K562 (cell line): Measurements from ENCODE around the gene IL34. TPM values are rescaled to one million over a fixed set of nuclear protein-coding genes. Genes with fewer than 3 reads are reported as not detected.

Experiments used
- ATAC-seq: fragments of 200-7000 bp; cut with Tn5 transposase; 3 replicates; pipeline ENCODE4 v1.9.1; 2020; ENCODE audit warnings: moderate library complexity
- BruUV-seq: library from RNA; stranded (reverse); fragments of 400-500 nt; replicated peaks from 2 replicates; lab custom pipeline; 2021; lab: Mats Ljungman, UMichigan
- CTCF ChIA-PET: fragments of 300-600 bp; formaldehyde crosslinking; extraction: SDS; loops from one replicate; lab custom pipeline; 2021; ENCODE audit warnings: low intra/inter-chr PET ratio; lab: Yijun Ruan, JAX
- POLR2A ChIA-PET: fragments of 300-600, 350-650 bp; sonication (Branson Sonifier 250); formaldehyde crosslinking; extraction: SDS; loops from one replicate; lab custom pipeline; 2021; ENCODE audit warnings: antibody characterized with exemption, inconsistent platforms; lab: Yijun Ruan, JAX
- DNase-seq, 4 experiments: peaks; one replicate each; pipeline versions ENCODE4 v3.0.0 to v3.0.0-alpha.2; 2011 to 2018; ENCODE audit warnings: low spot score in 3 of 4, mixed read lengths in 3 of 4; ENCODE audit errors: extremely low read depth in 1 of 4
- FAIRE-seq: peaks from 2 replicates; lab custom pipeline; 2011; peaks lifted over from hg19 to GRCh38; lab: Jason Lieb, UNC
- H2AFZ ChIP-seq: 2 replicates; pipeline ENCODE4 v1.6.0; 2011; ENCODE audit warnings: low read depth, low read length, control low read depth, inconsistent platforms
- H3K27ac ChIP-seq: fragments of 200-600 bp; 3 replicates; pipeline ENCODE4 v1.8.0; 2011; ENCODE audit warnings: low read depth, mild to moderate bottlenecking, control low read depth, inconsistent platforms, low read length, moderate library complexity, mixed read lengths; ENCODE audit errors: extremely low read depth
- H3K27me3 ChIP-seq, 2 experiments: fragments of 300-600 bp in 1 of 2; 2 replicates in 1 of 2; 3 replicates in 1 of 2; pipeline versions ENCODE4 v1.6.0 to v1.8.0; 2011; ENCODE audit warnings: inconsistent platforms in 2 of 2, low read length in 2 of 2, mild to moderate bottlenecking in 1 of 2, mixed read lengths in 1 of 2, moderate library complexity in 1 of 2; ENCODE audit not compliant: control insufficient read depth in 2 of 2, insufficient read depth in 2 of 2
- H3K36me3 ChIP-seq: fragments of 300-600 bp; 3 replicates; pipeline ENCODE4 v1.8.0; 2011; ENCODE audit warnings: mild to moderate bottlenecking, low read length, inconsistent platforms; ENCODE audit not compliant: control insufficient read depth, insufficient read depth
- H3K4me1 ChIP-seq, 2 experiments: fragments of 200-600 bp in 1 of 2; replicated peaks in 1 of 2; 2 replicates in 1 of 2; 3 replicates in 1 of 2; pipeline versions ENCODE4 v1.5.1 to v1.8.0; 2011; ENCODE audit warnings: inconsistent platforms in 2 of 2, low read length in 2 of 2, mild to moderate bottlenecking in 1 of 2, mixed read lengths in 1 of 2, moderate library complexity in 1 of 2; ENCODE audit not compliant: control insufficient read depth in 2 of 2, insufficient read depth in 2 of 2
- H3K4me2 ChIP-seq: 2 replicates; pipeline ENCODE4 v1.6.1; 2011; ENCODE audit warnings: low read length, control low read depth, inconsistent platforms, mixed read lengths; ENCODE audit not compliant: insufficient read depth
- H3K4me3 ChIP-seq: fragments of 200-600 bp; sonication (generic), shearing (Covaris generic); 2 replicates; pipeline ENCODE4 v1.5.1; 2016; ENCODE audit warnings: control low read depth, inconsistent platforms
- H3K79me2 ChIP-seq: fragments of 200-600 bp; 3 replicates; pipeline ENCODE4 v1.8.0; 2011; ENCODE audit warnings: low read length, inconsistent platforms; ENCODE audit not compliant: control insufficient read depth, insufficient read depth
- H3K9ac ChIP-seq, 2 experiments: 2 replicates each; pipeline versions ENCODE4 v1.6.0 to v1.6.1; 2011; ENCODE audit warnings: low read depth in 2 of 2, low read length in 2 of 2, control low read depth in 1 of 2, inconsistent platforms in 1 of 2, mild to moderate bottlenecking in 1 of 2, mixed read lengths in 1 of 2; ENCODE audit not compliant: insufficient read depth in 1 of 2
- H3K9me1 ChIP-seq: one replicate; pipeline ENCODE4 v1.6.0; 2011; ENCODE audit warnings: inconsistent platforms, mild to moderate bottlenecking, low read length, moderate library complexity; ENCODE audit not compliant: control insufficient read depth, insufficient read depth
- H3K9me3 ChIP-seq: replicated peaks from 2 replicates; pipeline ENCODE4 v1.5.1; 2011; ENCODE audit warnings: low read depth, low read length, inconsistent platforms; ENCODE audit not compliant: control insufficient read depth, insufficient read depth
- H4K20me1 ChIP-seq: replicated peaks from 2 replicates; pipeline ENCODE4 v1.6.1; 2011; ENCODE audit warnings: low read length, inconsistent platforms, mixed read lengths; ENCODE audit not compliant: control insufficient read depth, insufficient read depth
- HNRNPK ChIP-seq: fragments of 200-400 bp; formaldehyde crosslinking; IDR thresholded peaks from one replicate; pipeline ENCODE4 v1.6.1; 2018; ENCODE audit warnings: mild to moderate bottlenecking, low read depth, low read length; ENCODE audit not compliant: poor library complexity, severe bottlenecking
- MCM5 ChIP-seq: fragments of 450-650 bp; IDR thresholded peaks from 2 replicates; pipeline ENCODE4 v1.6.1; 2016; ENCODE audit warnings: low read depth
- MTF1 ChIP-seq: fragments of 250-450 bp; sonication (Bioruptor Pico); IDR thresholded peaks from 2 replicates; pipeline ENCODE4 v1.9.0; 2021; ENCODE audit warnings: moderate library complexity, mild to moderate bottlenecking, inconsistent platforms, borderline replicate concordance
- NRF1 ChIP-seq, 2 experiments: fragments of 450-650 bp; IDR thresholded peaks in 1 of 2; conservative IDR thresholded peaks in 1 of 2; 2 replicates each; pipeline ENCODE4 v1.6.1; 2014; ENCODE audit warnings: mild to moderate bottlenecking in 2 of 2
- TGIF2 ChIP-seq: sonication (generic); formaldehyde crosslinking; IDR thresholded peaks from 2 replicates; pipeline ENCODE4 v1.8.1; 2022; ENCODE audit warnings: mild to moderate bottlenecking, missing genetic modification reagents, moderate library complexity
- ZEB2 ChIP-seq: fragments of 450-650 bp; IDR thresholded peaks from 2 replicates; pipeline ENCODE4 v1.6.1; 2016
- ZFP1 ChIP-seq: fragments of 450-650 bp; formaldehyde crosslinking; IDR thresholded peaks from 2 replicates; pipeline ENCODE4 v1.4.0; 2020; ENCODE audit warnings: mild to moderate bottlenecking, mixed read lengths
- ZNF280B ChIP-seq: fragments of 250-450 bp; sonication (Bioruptor Pico); IDR thresholded peaks from 2 replicates; pipeline ENCODE4 v1.5.1; 2021; ENCODE audit warnings: mild to moderate bottlenecking
- WGBS: fragments of 100-300 bp; shearing (Covaris generic); methylation state at CpG from one replicate; pipeline ENCODE4 v1.1.6; 2016; ENCODE audit warnings: low coverage, mixed read lengths; ENCODE audit not compliant: insufficient coverage; ENCODE audit errors: missing lambda C conversion rate; 5-methylcytosine and 5-hydroxymethylcytosine counted together
- in situ Hi-C: fragments of 300-500 bp; cut with MboI; formaldehyde crosslinking; loops from 4 replicates; pipeline ENCODE4 v1.15.0; 2018; ENCODE audit warnings: inconsistent platforms, mixed read lengths
- intact Hi-C: fragments of 100-400 bp; cut with micrococcal nuclease; formaldehyde crosslinking; loops from 2 replicates; pipeline ENCODE4 v1.14.2; 2022
- polyA plus RNA-seq, 8 experiments: library from polyadenylated mRNA; depleted of rRNA in 4 of 8; stranded (reverse) in 5 of 8; unstranded in 3 of 8; fragments of >200 nt; fragmentation: Nextera tagmentation in 2 of 8; fragmentation: Illumina TruSeq in 1 of 8; extraction: Ambion mirVana in 2 of 8; extraction: Trizol in 1 of 8; gene quantifications; 2 replicates each; pipeline versions ENCODE4 v1.2.1 to v1.2.3, GENCODE V29; 2011 to 2014; ENCODE audit warnings: inconsistent platforms in 1 of 8, missing spikeins in 1 of 8
- total RNA-seq, 7 experiments: library from RNA; depleted of rRNA in 6 of 7; stranded (reverse); fragments of >200 nt in 6 of 7; fragmentation: Illumina TruSeq in 2 of 7; extraction: Trizol in 2 of 7; gene quantifications; 2 replicates each; pipeline versions ENCODE4 v1.2.1 to v1.2.3, GENCODE V29; 2011 to 2021; ENCODE audit warnings: low replicate concordance in 1 of 7
- TF ChIP-seq, protein P1 (sequence below): fragments of 450-650 bp; IDR thresholded peaks from 2 replicates; pipeline ENCODE4 v1.6.1; 2018; ENCODE audit not compliant: partially characterized antibody
- TF ChIP-seq, protein P2 (sequence below): sonication (generic); formaldehyde crosslinking; IDR thresholded peaks from 2 replicates; pipeline ENCODE4 v1.9.0; 2022; ENCODE audit warnings: mild to moderate bottlenecking, missing genetic modification reagents
- TF ChIP-seq, protein P3 (sequence below): sonication (generic); formaldehyde crosslinking; IDR thresholded peaks from 2 replicates; pipeline ENCODE4 v1.8.0; 2022; ENCODE audit warnings: missing genetic modification reagents, mild to moderate bottlenecking, moderate library complexity, borderline replicate concordance

Gene IL34
- total and polyA plus RNA-seq, 9 of the 15 experiments (the other 6 are each of a cell fraction or from before 2014, with no cell fraction given), result 0.07 to 0.18 (median 0.10) TPM; not detected in 6

DNA sequence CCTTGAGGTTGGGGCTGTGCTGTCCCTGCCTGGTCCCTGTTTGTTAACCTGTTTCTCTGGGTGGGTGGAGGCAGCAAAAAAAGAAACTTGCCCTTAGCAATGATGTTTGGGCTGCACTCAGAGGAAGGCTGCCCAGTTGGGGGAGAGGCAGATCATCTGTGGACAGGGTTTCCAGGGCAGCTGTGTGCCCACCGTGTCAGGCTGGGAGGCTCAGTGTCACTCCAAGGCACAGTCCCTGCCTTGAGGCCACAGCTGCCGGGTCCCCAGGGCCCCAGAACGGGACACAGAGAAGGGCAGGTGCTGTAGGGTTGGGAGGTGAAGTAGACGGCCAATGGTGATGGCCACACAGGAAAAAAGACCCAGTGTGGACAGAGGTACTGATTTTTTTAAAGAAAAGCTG lies 3.9 kb downstream of the IL34 start:
- peaks cover 6 to 26% of the 10 kb centered on the region in 2 experiments for H3K4me1 ChIP-seq
- no TSS peak for BruUV-seq
- no peak for DNase-seq
- H4K20me1 ChIP-seq, result no peaks in the 10 kb centered on the region; the same call in 1 of the 2 replicates
- ChIA-PET CTCF (no interaction called here), POLR2A (interaction anchor here (0.8 kb wide), 1 partner anchor 10 kb away, joined by 3 read pairs; no protein-coding TSS in a partner anchor)
- H3K27ac ChIP-seq, result no peak overlapping the region
- no peaks in the 10 kb centered on the region for H3K36me3 ChIP-seq
- peaks cover 14 to 27% of the 10 kb centered on the region in 2 experiments; a peak in 3 of 5 replicates for H3K27me3 ChIP-seq
- no peaks in the 10 kb centered on the region for H3K9me1 ChIP-seq
- no peak overlapping the region for H2AFZ ChIP-seq
- no peak for ATAC-seq
- no peak overlapping the region for H3K4me2 ChIP-seq
- no peaks in the 10 kb centered on the region for H3K79me2 ChIP-seq
- WGBS, result 0% methylated on average over 4 of the region's 4 CpGs
- FAIRE-seq, result no peak
- in situ Hi-C loops, result no loop called here
- no peak overlapping the region for H3K4me3 ChIP-seq
- TF ChIP-seq, protein P1, sequence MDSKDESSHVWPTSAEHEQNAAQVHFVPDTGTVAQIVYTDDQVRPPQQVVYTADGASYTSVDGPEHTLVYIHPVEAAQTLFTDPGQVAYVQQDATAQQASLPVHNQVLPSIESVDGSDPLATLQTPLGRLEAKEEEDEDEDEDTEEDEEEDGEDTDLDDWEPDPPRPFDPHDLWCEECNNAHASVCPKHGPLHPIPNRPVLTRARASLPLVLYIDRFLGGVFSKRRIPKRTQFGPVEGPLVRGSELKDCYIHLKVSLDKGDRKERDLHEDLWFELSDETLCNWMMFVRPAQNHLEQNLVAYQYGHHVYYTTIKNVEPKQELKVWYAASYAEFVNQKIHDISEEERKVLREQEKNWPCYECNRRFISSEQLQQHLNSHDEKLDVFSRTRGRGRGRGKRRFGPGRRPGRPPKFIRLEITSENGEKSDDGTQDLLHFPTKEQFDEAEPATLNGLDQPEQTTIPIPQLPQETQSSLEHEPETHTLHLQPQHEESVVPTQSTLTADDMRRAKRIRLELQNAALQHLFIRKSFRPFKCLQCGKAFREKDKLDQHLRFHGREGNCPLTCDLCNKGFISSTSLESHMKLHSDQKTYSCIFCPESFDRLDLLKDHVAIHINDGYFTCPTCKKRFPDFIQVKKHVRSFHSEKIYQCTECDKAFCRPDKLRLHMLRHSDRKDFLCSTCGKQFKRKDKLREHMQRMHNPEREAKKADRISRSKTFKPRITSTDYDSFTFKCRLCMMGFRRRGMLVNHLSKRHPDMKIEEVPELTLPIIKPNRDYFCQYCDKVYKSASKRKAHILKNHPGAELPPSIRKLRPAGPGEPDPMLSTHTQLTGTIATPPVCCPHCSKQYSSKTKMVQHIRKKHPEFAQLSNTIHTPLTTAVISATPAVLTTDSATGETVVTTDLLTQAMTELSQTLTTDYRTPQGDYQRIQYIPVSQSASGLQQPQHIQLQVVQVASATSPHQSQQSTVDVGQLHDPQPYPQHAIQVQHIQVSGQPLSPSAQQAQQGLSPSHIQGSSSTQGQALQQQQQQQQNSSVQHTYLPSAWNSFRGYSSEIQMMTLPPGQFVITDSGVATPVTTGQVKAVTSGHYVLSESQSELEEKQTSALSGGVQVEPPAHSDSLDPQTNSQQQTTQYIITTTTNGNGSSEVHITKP, result no peak
- no peak for TF ChIP-seq MCM5
- TF ChIP-seq NRF1 (conservative IDR thresholded peaks at IDR 0.05 in 1 of 2, IDR thresholded peaks at IDR 0.05 in 1 of 2), result no peak
- TF ChIP-seq MTF1, result no peak
- TF ChIP-seq ZFP1 (CRISPR knock-in tag), result no peak
- TF ChIP-seq, protein P2, sequence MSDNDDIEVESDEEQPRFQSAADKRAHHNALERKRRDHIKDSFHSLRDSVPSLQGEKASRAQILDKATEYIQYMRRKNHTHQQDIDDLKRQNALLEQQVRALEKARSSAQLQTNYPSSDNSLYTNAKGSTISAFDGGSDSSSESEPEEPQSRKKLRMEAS (CRISPR knock-in tag), result no peak
- no peak for TF ChIP-seq ZNF280B (CRISPR knock-in tag)
- no peak for TF ChIP-seq TGIF2 (CRISPR knock-in tag)
- no peak for TF ChIP-seq HNRNPK
- no peak for TF ChIP-seq ZEB2
- TF ChIP-seq, protein P3, sequence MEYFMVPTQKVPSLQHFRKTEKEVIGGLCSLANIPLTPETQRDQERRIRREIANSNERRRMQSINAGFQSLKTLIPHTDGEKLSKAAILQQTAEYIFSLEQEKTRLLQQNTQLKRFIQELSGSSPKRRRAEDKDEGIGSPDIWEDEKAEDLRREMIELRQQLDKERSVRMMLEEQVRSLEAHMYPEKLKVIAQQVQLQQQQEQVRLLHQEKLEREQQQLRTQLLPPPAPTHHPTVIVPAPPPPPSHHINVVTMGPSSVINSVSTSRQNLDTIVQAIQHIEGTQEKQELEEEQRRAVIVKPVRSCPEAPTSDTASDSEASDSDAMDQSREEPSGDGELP, result no peak
- no peaks in the 10 kb centered on the region for H3K9me3 ChIP-seq
- intact Hi-C loops, result loop anchor here (5.0 to 10.0 kb wide), 3 partner anchors 73 to 273 kb away; partner anchors contain the start of genes COG4 and SF3B3
- peak overlapping the region in 1 of 2 experiments; percentile 32; a peak in 2 of 4 replicates for H3K9ac ChIP-seq
